DMS153 treated with DMSO at 0.1 percent for 48 hours (cell line): ENCODE results near the gene DOCK1.

Source experiments
- DNase-seq: peaks from one replicate; lab custom pipeline; 2025; ENCODE audit not compliant: unreplicated experiment; lab: John Stamatoyannopoulos, UW

Gene DOCK1

DNA sequence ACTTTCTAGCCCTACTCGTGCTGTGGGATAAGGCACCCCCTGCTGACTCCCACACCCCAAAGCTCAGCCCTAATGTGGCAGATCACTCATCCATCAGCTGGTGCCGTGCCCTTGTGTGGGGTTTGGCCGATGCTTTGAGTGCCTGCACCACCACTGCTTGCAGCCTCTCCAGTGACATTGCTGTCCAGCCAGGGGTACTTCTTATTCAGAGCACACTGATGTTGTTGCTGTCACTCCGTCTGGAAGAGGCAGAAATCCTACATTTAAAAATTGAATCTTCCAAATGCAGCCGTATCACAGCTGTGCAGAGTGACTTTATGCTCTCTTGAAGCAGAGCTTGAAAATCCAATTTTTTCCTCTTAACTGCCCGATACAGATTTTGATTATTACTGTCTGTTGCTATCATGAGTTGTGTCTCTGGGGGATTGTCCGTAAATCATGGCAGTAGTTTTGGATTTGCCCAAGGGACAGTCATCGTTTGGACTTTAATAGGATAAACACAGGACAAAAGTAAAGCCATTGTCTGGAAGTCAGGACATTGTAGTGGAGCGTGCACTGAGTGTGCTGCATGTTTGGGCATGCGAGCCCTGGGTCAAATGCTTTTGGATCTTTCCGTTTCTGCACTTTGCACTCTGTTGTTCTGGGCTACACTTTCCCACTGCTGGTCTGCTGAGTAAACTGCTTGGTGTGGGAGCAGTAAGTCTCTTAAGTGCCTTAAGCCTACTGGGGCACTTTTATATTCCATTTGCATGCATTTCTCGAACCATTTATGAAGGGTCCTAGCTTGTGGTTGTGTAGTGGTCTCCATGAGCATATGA lies 128.2 kb downstream of the DOCK1 start:
- DNase-seq: no peak

- no peak for DNase-seq
These were observed 128.9 kb downstream of the DOCK1 start for GRCh38 chr10:127034034-127034633.

GRCh38 chr10:127034790-127035189 lies 129.6 kb downstream of the DOCK1 start:
- DNase-seq: no peak

GRCh38 chr10:127035827-127036226 lies 130.6 kb downstream of the DOCK1 start:
- DNase-seq: no peak

- no peak for DNase-seq
These were observed 131.8 kb downstream of the DOCK1 start for GRCh38 chr10:127036987-127037386.

GRCh38 chr10:127039435-127039834 lies 134.2 kb downstream of the DOCK1 start:
- DNase-seq: no peak

GRCh38 chr10:127040756-127041155 lies 135.5 kb downstream of the DOCK1 start:
- no peak for DNase-seq

DNA sequence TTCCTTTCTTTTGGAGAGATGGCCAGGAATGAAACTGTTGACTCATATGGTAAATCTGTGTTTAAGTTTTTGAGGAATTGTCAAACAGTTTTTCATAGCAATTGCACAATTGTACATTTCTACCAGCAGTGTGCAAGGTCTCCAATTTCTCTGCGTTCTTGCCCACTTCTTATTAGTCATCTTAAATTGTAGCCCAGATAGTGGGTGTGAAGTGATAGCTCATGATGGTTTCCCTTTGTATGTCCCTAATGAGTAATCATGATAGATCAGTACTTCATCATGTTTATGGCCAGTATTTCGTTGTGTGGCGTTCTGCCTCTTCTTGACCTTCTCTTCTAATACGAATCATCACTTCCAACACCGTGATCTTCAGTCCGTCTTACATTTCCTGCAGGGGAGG lies 136.3 kb downstream of the DOCK1 start:
- no peak for DNase-seq

DNA sequence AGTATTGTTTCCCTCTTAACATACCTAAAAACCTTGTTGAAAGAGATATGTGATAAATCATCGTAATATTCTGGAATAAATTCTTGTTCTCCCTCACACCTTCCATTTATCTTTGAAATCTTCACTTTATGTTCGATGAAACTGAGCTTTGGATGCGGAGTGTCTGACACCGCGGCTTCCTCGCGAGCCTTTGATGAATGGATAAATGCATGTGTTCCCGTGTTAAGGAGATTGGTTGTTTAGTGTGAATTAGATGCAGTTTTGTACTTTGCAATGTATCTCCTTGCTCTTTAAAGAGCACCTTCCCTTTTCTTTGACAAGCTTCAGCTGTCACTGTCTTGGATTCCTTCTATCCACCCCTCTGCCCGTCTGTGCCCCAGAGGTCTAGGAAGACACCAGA lies 138.1 kb downstream of the DOCK1 start:
- DNase-seq: no peak

GRCh38 chr10:127044186-127044585 lies 139.0 kb downstream of the DOCK1 start:
- DNase-seq: no peak

- DNase-seq: no peak
These were observed 142.0 kb downstream of the DOCK1 start for GRCh38 chr10:127046975-127047877.

DNA sequence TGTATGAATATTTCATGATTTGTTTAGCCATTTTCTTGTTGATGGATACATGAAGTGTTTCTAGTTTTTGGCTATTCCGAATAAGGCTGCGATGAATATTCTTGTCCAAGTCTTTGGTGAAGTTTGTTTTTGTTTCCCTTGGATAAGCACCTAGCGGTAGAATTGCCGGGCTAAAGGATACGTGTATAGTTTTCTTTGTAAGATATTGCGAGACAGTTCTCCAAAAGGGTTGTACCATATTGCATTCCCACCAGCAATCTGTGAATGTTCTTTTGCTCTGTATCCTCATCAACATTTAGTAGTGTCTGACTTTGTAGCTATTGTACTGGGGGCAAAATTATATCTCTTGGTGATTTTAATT lies 142.6 kb downstream of the DOCK1 start:
- DNase-seq: no peak

DNA sequence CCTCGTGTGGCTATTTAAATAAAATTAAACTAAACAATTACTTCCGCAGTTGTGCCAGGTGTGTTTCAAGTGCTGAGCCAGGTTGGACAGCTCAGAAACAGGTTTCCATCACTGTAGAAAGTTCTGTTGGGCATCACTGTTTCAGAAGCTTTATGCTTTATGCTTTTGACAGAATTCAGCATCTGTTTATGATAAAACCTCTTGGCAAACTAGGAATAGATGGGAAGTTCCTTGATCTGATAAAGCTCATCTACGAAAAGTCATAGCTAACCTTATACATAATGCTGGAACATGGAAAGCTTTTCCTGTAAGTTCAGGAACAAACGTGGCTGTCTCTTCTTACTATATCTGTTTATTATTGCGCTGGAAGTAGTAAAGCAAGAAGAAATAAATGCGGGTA lies 143.4 kb downstream of the DOCK1 start:
- no peak for DNase-seq

GRCh38 chr10:127052001-127052400 lies 146.8 kb downstream of the DOCK1 start:
- DNase-seq: no peak

DNA sequence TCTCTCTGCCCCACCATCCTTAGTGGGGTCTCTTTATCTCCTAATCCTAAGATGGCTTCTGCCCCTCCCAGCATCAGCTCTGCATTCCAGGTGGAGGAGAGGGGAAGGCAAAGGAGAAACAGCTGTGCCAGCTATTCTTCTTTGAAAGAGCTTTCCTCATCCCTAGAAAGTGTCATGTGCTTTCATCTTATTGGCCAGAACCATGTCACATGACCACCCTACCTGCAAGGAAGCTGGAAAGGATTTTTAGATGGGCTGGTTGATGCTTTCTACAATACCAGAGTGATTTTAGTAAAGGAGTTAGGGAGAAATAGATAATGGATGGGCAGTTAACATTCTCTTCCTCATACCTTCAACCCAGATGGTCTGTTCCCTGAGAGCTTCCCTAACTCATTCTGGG lies 150.0 kb downstream of the DOCK1 start:
- no peak for DNase-seq

GRCh38 chr10:127059314-127059713 lies 154.1 kb downstream of the DOCK1 start:
- no peak for DNase-seq

- no peak for DNase-seq
These were observed 158.5 kb downstream of the DOCK1 start for GRCh38 chr10:127063762-127064161.

DNA sequence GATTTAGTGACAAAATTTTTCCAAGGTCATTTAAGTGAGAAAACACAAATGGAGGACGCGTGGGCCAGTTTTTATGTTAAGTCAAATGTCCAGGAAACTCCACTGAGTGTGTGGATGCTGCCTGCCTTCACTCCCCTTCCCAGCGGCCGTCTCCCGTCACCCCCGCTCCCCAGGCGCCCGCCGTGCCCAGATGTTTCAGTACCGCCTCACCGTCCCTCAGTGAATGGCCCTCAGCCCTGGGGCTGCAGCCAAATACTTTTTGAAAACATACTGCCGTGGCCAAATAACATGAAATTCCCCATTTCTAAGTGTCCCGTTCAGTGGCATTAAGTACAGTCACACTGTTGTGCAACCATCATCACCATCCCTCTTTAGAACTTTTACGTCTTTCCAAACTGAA lies 159.2 kb downstream of the DOCK1 start:
- DNase-seq: no peak

- no peak for DNase-seq
These were observed 162.4 kb downstream of the DOCK1 start for GRCh38 chr10:127067542-127068194.

- no peak for DNase-seq
These were observed 163.3 kb downstream of the DOCK1 start for GRCh38 chr10:127068485-127068884.

GRCh38 chr10:127069436-127069835 lies 164.2 kb downstream of the DOCK1 start:
- no peak for DNase-seq
